AG09309 (cell line): ENCODE data around the gene EBPL.
"Not testable (repeated sequence)": the region's sequence is repeated elsewhere in the genome, so short reads cannot be mapped to it uniquely, and the experiment has no call there.

Source experiments
- DNase-seq: peaks from one replicate; pipeline ENCODE4 v3.0.0-alpha.2; 2010; ENCODE audit warnings: low read depth
- H3K4me3 ChIP-seq: 2 replicates; pipeline ENCODE4 v1.5.1; 2011; ENCODE audit warnings: mild to moderate bottlenecking, low read depth, low read length, moderate library complexity; ENCODE audit not compliant: control insufficient read depth
- CTCF ChIP-seq: IDR thresholded peaks from 2 replicates; pipeline ENCODE4 v1.5.1; 2011; ENCODE audit warnings: mild to moderate bottlenecking, low read depth, low read length, inconsistent platforms; ENCODE audit not compliant: insufficient read depth, control insufficient read depth; ENCODE audit errors: missing control alignments

EBPL gene

GRCh38 chr13:49714757-49715156, 23.5 kb upstream of the EBPL start:
- no peak overlapping the region for H3K4me3 ChIP-seq
- no peak for TF ChIP-seq CTCF

DNA sequence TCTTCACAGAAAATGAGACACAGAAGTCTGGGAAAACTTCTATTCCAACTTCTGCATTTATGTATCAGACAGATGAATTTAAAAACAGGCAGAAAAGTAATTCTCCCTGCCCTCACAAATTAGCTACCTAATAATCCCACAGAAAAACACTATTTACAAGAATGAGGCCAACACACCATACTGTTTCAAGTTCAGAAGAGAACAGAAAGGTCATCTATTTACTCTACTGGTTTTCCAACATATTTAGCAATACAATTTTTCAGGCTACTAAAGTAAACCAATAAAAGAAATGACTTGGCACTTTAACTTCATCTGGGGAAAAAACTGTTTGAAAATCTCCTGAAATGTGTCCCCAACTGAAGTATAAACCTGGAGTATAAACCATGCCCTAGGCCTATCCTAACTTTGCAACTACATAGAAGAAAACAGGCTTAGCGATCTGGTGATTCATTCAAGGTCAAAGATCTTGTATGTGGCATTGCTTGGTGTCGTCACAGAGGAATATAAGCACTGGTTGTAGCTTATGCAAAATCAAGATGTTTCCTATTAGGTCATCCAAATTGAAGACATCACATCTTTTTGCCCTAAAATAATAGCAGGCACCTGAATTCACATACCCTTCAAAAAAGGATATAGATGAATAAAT, 20.1 kb upstream of the EBPL start:
- no peak overlapping the region for H3K4me3 ChIP-seq
- peak; percentile 39 for DNase-seq
- TF ChIP-seq CTCF, result no peak

More at GRCh38 chr13:49714757-49715156, 23.5 kb upstream of the EBPL start:
- DNase-seq, result no peak

DNA sequence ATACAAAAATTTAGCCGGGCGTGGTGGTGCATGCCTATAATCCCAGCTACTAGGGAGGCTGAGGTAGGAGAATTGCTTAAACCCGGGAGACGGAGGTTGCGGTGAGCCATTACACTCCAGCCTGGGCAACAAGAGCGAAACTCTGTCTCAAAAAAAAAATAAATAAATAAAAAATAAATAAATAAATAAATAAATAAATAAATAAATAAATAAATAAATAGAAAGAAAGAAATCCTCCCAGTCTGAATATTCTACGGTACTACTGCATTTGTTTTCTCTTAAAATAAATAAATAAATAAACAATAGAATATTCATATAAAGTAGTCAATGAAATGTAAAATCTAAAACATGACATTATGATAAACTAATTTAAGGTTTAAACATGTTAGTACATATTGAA, 13.0 kb upstream of the EBPL start:
- not testable (repeated sequence) for DNase-seq, H3K4me3 ChIP-seq

DNA sequence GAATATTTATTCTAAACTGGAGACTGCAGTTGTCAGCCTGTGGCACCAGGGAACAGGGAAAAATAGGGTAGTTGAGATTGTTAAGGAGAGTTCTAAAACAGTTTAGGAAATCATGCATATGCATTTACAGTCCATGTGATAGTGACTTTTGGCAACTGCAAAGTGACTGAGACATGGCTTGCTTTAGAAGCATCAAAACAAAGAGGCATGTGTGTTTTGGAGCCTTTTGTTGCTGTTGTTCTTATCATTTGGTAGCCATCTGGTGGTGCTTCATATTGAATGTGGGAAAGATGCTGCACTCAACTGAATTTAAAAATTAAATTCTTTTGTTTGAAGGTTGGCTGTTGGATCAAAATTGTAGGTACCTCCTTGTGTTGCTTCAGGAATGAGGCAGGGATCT, 10.2 kb upstream of the EBPL start:
- no peak overlapping the region for H3K4me3 ChIP-seq
- DNase-seq, result no peak
- no peak for TF ChIP-seq CTCF

DNA sequence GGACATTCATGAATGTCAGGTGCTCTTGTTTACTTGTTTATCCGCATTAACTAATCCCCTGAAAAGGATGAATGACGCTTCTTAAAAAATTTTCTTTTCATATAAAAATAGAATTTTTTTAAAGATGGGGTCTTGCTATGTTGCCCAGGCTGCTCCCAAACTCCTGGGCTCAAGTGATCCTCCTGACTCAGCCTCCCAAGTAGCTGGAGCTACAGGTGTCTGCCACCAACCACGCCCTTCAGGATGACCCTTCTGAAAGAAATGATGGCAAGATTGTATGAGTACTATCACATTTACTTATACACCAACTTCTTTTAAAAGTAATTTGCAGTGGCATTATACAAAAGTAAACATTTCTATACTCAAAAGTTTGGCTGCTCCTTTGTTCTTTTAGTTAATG, 6.2 kb upstream of the EBPL start:
- no peak for DNase-seq
- no peak overlapping the region for H3K4me3 ChIP-seq
- no peak for TF ChIP-seq CTCF

GRCh38 chr13:49694446-49694845, 3.2 kb upstream of the EBPL start:
- no peak for TF ChIP-seq CTCF
- H3K4me3 ChIP-seq, result no peak overlapping the region
- DNase-seq, result no peak

- no peak overlapping the region for H3K4me3 ChIP-seq
- DNase-seq, result no peak
- no peak for TF ChIP-seq CTCF
Measured at GRCh38 chr13:49693877-49694276, 2.6 kb upstream of the EBPL start.
